AG09319 (cell line): ENCODE data around the gene SRRM2.

Experiments used
- DNase-seq: peaks from one replicate; pipeline ENCODE4 v3.0.0-alpha.2; 2010; ENCODE audit warnings: low read depth; ENCODE audit errors: extremely low read depth
- TF ChIP-seq, protein P1 (sequence below): IDR thresholded peaks from 2 replicates; pipeline ENCODE4 v1.5.1; 2011; ENCODE audit warnings: low read depth, mild to moderate bottlenecking, inconsistent platforms, low read length, moderate library complexity

Gene SRRM2

DNA sequence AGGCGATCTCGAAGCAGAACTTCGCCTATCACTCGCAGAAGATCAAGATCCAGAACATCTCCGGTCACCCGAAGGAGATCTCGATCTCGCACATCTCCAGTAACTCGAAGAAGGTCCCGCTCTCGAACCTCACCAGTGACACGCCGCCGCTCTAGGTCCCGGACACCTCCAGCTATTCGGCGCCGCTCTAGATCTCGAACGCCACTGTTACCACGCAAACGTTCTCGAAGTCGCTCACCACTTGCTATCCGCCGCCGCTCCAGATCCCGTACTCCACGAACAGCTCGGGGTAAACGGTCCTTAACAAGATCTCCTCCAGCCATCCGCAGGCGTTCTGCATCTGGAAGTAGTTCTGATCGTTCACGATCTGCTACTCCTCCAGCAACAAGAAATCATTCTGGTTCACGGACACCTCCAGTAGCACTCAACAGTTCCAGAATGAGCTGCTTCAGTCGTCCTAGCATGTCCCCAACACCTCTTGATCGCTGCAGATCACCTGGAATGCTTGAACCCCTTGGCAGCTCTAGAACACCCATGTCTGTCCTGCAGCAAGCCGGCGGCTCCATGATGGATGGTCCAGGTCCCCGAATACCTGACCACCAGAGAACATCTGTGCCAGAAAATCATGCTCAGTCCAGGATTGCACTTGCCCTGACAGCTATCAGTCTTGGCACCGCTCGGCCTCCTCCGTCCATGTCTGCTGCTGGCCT is 14.1 kb downstream of the SRRM2 start:
- DNase-seq = no peak
- TF ChIP-seq, protein P1, sequence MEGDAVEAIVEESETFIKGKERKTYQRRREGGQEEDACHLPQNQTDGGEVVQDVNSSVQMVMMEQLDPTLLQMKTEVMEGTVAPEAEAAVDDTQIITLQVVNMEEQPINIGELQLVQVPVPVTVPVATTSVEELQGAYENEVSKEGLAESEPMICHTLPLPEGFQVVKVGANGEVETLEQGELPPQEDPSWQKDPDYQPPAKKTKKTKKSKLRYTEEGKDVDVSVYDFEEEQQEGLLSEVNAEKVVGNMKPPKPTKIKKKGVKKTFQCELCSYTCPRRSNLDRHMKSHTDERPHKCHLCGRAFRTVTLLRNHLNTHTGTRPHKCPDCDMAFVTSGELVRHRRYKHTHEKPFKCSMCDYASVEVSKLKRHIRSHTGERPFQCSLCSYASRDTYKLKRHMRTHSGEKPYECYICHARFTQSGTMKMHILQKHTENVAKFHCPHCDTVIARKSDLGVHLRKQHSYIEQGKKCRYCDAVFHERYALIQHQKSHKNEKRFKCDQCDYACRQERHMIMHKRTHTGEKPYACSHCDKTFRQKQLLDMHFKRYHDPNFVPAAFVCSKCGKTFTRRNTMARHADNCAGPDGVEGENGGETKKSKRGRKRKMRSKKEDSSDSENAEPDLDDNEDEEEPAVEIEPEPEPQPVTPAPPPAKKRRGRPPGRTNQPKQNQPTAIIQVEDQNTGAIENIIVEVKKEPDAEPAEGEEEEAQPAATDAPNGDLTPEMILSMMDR = no peak

DNA sequence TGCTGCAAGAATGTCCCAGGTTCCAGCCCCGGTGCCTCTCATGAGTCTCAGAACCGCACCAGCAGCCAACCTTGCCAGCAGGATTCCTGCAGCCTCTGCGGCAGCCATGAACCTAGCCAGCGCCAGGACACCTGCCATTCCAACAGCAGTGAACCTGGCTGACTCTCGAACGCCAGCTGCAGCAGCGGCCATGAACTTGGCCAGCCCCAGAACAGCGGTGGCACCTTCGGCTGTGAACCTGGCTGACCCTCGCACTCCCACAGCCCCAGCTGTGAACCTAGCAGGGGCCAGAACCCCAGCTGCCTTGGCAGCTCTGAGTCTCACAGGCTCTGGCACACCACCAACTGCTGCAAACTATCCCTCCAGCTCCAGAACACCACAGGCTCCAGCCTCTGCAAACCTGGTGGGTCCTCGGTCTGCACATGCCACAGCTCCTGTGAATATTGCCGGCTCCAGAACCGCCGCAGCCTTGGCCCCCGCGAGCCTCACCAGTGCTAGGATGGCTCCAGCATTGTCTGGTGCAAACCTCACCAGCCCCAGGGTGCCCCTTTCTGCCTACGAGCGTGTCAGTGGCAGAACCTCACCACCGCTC is 14.8 kb downstream of the SRRM2 start:
- TF ChIP-seq, protein P1 = no peak
- no peak for DNase-seq

DNA sequence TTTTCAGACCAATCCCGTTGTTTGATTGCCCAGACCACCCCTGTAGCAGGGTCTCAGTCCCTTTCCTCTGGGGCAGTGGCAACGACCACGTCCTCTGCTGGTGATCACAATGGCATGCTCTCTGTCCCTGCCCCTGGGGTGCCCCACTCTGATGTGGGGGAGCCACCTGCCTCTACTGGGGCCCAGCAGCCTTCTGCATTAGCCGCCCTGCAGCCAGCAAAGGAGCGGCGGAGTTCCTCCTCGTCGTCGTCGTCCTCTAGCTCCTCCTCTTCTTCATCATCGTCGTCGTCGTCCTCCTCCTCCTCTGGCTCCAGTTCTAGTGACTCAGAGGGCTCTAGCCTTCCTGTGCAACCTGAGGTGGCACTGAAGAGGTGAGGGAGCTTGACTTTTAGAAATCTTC is 15.5 kb downstream of the SRRM2 start:
- TF ChIP-seq, protein P1 = no peak

DNA sequence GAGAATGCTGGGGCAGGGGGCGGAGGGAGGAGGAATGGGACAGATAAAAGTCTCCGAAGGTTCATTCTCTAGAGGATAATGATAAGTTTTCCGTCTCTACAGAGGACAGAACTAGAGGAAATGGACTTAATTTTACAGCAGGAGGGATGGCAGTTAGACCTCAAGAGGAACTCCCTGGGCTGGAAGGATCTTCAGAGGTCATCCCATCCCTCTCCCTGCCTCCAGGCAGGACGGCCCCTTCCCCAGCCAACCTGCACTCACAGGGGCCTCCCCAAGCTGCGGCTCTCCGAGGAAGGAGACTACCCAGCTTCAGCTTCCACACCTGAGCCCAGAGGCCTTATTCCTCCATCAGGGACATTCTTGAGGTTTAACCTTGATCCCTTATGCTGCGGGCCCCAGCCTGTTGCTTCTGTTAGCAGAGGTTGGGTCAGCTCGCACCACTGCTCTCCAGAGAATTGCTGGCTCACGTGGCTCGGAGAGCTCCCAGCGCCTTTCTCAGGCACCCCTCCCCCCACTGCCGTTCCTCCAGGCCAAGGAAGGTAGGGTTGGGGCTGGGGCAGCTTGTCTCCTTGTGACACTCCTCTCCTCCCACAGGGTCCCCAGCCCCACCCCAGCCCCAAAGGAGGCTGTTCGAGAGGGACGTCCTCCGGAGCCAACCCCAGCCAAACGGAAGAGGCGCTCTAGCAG is 16.1 kb downstream of the SRRM2 start:
- TF ChIP-seq, protein P1 = no peak
- no peak for DNase-seq

More for the DNA sequence above, 15.5 kb downstream of the SRRM2 start:
- no peak for DNase-seq

DNA sequence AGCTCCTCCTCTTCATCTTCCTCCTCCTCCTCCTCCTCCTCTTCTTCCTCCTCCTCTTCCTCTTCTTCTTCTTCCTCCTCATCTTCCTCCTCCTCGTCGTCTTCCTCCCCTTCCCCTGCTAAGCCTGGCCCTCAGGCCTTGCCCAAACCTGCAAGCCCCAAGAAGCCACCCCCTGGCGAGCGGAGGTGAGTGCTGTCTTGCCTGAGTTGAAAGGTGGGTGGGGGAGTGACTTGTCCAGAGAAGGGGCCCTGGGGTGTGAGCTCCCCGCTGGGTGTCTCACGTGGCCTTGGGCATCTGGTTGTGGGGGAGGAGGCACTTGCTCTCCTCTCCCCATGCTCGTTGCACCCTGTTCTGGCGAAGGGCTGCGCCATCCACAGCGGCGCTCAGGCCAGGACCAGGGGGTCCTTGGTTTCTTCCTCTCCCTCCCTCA is 16.7 kb downstream of the SRRM2 start:
- TF ChIP-seq, protein P1 = no peak
- no peak for DNase-seq

DNA sequence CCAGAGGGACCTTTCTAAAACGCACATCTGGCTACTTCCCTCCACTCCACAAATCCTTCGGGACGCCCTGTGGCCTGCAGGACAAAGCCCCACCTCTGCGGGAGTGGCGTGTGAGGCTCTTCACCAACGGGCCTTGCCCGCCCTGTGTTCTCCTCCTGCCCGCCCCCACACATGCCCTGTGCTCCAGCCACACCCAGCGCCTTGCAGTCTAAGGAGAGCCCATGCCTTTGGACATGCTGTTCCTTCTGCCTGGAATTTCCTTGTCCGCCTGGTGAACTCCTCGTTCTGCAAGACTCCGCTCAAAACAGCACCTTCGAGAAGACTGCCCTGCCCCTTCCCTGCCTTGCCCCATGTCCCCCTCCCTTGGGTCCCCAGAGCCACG is 17.2 kb downstream of the SRRM2 start:
- DNase-seq = no peak
- TF ChIP-seq, protein P1 = no peak
